VCaP (cell line): ENCODE measurements around the gene TMEM205.
"Not testable (repeated sequence)": the region's sequence is repeated elsewhere in the genome, so short reads cannot be mapped to it uniquely, and the experiment has no call there.

Experiments
- H3K27ac ChIP-seq: fragments of 450-650 bp; 2 replicates; pipeline ENCODE4 v1.5.1; 2017
- CTCF ChIP-seq: fragments of 450-650 bp; conservative IDR thresholded peaks from 2 replicates; pipeline ENCODE4 v1.5.1; 2017; ENCODE audit warnings: mild to moderate bottlenecking, moderate library complexity

Gene TMEM205

GRCh38 chr19:11322269-11323024 is 23.6 kb downstream of the TMEM205 start:
- H3K27ac ChIP-seq = 0 out of 2 replicates have a peak overlapping the region, but pooled peaks have one; percentile 83
- TF ChIP-seq CTCF = no peak

GRCh38 chr19:11321191-11322126 is 24.6 kb downstream of the TMEM205 start:
- TF ChIP-seq CTCF = no peak
- H3K27ac ChIP-seq = no peak overlapping the region

- H3K27ac ChIP-seq = not testable (repeated sequence)
Measured at GRCh38 chr19:11320278-11320995, 25.6 kb downstream of the TMEM205 start.

GRCh38 chr19:11306337-11306736 is 39.7 kb downstream of the TMEM205 start:
- no peak for TF ChIP-seq CTCF

GRCh38 chr19:11304936-11305335 is 41.1 kb downstream of the TMEM205 start:
- no peak for TF ChIP-seq CTCF
- no peak overlapping the region for H3K27ac ChIP-seq

More at GRCh38 chr19:11306337-11306736, 39.7 kb downstream of the TMEM205 start:
- no peak overlapping the region for H3K27ac ChIP-seq

GRCh38 chr19:11300811-11301120 is 45.3 kb downstream of the TMEM205 start:
- TF ChIP-seq CTCF = no peak
- no peak overlapping the region for H3K27ac ChIP-seq

- TF ChIP-seq CTCF = no peak
- H3K27ac ChIP-seq = no peak overlapping the region
Measured at GRCh38 chr19:11299946-11300810, 45.9 kb downstream of the TMEM205 start.
